Fibroblast of upper back skin (primary cell): ENCODE data around the gene DEDD2.
A peak's percentile ranks its signal among the peaks of the same experiment; 100 is the strongest.
"Not testable (repeated sequence)": the region's sequence is repeated elsewhere in the genome, so short reads cannot be mapped to it uniquely, and the experiment has no call there.

ENCODE experiments used
- DNase-seq: peaks from one replicate; pipeline ENCODE4 v3.0.0-alpha.2; 2013

Gene DEDD2, protein sequence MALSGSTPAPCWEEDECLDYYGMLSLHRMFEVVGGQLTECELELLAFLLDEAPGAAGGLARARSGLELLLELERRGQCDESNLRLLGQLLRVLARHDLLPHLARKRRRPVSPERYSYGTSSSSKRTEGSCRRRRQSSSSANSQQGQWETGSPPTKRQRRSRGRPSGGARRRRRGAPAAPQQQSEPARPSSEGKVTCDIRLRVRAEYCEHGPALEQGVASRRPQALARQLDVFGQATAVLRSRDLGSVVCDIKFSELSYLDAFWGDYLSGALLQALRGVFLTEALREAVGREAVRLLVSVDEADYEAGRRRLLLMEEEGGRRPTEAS

GRCh38 chr19:42217520-42218437 is at the start of gene DEDD2:
Gene DEDD2 (minus strand): TSS chr19:42217677. CDS start chr19:42217007, 670 bp downstream.
- peak; percentile 98 for DNase-seq

DNA sequence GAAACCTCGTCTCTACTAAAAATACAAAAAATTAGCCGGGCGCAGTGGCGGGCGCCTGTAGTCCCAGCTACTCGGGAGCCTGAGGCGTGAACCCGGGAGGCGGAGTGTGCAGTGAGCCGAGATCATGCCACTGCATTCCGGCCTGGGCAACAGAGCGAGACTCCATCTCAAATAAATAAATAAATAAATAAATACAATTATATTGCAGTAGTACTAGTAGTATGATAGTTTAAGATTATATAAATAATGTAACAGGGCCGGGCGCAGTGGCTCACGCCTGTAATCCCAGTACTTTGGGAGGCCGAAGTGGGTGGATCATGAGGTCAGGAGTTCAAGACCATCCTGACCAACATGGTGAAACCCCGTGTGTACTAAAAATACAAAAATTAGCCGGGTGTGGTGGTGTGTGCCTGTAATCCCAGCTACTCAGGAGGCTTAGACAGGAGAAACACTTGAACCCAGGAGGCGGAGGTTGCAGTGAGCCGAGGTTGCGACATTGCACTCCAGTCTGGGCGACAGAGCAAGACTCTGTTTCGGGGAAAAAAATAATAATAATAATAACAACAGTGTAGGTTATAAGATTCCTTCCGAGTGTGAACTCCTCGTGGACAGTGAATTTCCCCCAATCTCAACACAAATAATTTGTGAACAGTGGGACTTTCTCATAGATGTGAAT is 49.6 kb upstream of the DEDD2 start:
- DNase-seq = not testable (repeated sequence)

DNA sequence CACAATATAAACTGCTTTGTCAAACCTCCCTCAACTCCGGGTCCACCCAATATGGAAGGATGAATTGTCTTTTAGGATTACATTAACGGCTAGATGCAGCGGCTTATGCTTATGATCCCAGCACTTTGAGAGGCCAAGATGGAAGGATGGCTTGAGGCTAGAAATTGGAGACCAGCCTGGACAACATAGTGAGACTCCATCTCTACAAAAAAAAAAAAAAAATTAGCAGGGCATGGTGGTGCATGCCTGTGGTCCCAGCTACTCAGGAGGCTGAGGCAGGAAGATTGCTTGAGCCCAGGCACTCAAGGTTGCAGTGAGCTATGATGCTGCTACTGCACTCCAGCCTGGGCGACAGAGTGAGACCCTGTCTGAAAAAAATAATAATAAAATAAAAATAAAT is 48.6 kb upstream of the DEDD2 start:
- not testable (repeated sequence) for DNase-seq

DNA sequence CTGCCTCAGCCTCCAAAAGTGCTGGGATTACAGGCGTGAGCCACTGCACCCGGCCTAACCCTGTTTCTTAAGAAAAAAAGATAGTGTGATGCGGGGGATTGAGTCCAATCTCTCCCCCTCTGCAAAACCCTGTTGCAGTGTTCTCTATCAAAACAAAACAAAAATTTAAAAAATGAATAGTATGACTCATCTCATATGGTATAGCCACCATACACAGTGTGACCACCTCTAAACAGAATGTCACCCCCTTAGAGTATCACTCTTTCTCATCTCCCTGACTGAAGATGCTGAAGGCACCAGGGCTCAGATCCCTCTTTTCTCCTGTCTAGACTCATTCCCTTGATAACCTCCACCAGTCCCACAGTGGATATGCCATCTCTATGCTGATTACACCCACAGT is 44.3 kb upstream of the DEDD2 start:
- no peak for DNase-seq

- not testable (repeated sequence) for DNase-seq
These were observed 40.4 kb upstream of the DEDD2 start for GRCh38 chr19:42257842-42258241.

GRCh38 chr19:42255766-42256745 is 38.6 kb upstream of the DEDD2 start:
- DNase-seq = peak; percentile 53

- peak; percentile 90 for DNase-seq
These were observed 37.6 kb upstream of the DEDD2 start, which contains the start of gene ERF for GRCh38 chr19:42254850-42255765. Gene ERF (minus strand): TSS chr19:42255128. CDS start chr19:42254999, 129 bp downstream.

GRCh38 chr19:42254089-42254849 is 36.8 kb upstream of the DEDD2 start:
- DNase-seq = peak; percentile 58

DNA sequence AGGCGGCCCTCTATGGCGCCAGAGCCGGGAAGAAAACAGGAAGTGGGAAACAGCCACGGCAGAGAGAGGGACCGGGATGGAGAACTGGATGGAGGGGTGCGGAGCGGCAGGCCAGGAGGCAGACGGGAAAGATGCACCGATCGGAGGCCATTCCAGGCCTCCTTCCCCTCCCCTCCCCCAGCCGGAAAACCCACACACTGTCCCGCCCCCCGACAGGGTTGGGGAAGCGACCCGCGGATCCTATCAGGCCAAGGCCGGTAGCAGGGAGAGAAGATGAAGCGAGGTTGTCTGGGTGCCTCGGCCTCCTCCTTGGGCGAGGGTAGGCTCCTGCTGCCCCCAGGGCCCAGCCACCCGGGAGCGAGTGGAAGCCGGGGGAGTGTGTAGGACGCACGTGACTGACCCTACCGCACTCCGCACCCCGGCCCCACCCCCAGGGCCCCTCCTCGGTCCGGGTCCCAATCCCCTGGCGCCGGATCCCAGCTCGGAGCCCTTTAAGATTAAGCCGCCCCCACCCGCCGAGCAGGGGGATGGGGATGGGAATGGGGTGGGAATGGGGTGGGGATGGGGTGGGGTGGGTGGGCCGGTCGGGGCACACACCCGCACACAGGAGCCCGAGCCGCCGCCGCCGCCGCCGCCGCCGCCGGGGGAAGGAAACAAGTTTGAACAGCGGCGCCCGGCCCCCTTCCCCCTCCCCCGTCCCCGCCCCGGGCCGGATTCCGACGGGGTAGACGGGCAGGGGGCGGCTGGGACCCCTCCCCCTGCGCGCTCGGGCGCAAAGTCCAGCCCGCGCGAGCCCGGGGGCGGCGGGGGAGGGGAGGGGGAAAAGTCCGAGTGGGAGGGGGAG is 36.0 kb upstream of the DEDD2 start:
- DNase-seq = peak; percentile 48

- DNase-seq = peak; percentile 45
These were observed 35.1 kb upstream of the DEDD2 start for GRCh38 chr19:42252365-42253244.

DNA sequence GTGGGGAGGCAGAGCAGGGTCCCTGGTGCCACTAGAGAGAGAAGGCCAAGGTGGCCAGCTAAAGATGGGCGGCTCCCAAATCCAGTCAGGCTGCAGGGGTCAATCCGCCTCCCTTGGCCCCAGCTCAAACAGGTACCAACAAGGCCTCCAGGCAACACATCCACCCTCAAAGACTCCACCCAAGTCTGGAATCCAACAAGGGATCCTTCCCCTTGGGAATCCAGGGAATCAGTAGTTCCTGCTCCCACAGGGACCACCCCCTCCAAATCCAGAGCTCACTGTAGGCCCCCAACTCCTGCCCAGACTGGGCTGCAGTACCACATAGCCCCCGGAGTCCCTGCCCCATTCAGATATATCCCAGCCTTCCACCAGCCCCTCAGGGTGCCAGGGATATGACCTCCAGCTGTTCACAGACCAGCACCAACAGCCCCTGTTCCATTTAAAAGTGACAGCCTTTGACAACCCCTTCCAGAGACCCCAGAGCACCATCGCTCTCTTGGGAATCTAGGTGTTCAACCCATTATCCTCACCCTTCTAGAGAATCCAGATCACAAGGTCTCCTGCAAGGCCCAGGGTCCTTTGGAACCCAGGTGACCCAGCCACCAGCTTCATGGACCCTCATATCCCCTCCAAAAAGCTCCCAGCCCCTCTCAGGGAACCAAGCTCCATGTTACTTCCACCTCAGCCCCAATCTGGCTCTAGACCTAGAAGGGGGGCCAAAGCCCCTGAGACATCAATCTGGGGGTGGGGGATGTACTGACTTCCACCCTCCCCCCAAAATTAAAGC is 34.3 kb upstream of the DEDD2 start:
- DNase-seq = no peak

- DNase-seq = peak; percentile 41
These were observed 33.4 kb upstream of the DEDD2 start for GRCh38 chr19:42250666-42251531.

DNA sequence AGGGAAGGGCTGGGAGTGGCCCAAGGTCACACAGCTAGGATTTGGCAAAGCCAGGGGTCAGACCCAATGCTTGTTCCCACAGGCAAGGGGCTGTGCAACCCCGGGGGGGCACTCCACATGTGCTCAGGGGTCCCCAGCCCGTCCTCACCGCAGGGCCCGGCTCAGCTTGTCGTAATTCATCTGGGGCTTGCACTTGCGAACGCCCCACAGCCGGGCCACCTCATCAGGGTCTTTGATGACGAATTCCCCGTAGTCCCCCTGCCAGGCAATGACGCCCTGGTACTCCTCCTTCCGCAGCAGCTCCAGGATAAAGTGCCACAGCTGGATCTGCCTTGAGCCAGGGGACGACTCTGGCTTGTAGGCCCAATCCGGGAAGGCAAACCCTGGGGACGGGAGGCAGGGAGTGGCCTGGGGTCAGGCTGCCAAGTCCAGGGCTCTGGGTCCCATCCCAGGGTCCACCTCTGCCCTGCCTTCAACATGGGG is 32.7 kb upstream of the DEDD2 start:
- no peak for DNase-seq

- DNase-seq = no peak
These were observed 32.3 kb upstream of the DEDD2 start for GRCh38 chr19:42249769-42250168.

DNA sequence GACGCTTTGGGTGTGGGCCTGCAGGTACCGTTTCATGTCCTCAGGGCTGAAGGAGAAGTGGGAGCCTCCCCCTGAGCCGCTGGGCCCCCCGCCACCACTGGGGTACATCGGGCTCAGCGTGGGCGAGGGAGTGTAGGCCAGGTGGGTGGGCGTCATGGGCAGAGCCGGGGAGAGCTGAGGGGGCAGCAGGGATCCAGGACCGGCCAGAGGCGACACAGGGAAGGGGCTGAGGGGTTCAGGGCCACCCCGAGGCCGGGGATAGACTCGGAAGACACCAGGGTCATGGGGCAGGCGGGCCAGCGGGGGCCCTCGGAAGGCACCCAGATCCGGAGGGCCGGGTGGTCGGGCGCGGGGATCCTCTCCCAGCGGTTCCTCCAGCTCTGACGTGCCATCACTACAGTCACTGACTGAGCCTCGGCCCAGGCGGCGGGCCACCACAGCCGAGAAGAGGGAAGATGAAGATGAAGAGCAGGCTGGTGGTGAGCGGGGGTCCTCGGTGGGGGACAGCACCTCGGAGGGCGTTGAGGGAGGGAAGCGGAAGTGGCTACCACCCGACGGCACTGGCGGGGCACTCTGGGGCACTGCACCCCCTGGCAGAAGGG is 31.8 kb upstream of the DEDD2 start:
- no peak for DNase-seq
